Omental fat pad (tissue), 4 donors: Measurements from ENCODE around the gene PCED1B. TPM values are rescaled to one million over a fixed set of nuclear protein-coding genes. Genes with fewer than 3 reads are reported as not detected.
A peak's percentile ranks its signal among the peaks of the same experiment; 100 is the strongest.

ENCODE experiments used
- ATAC-seq: fragments of 150-250 bp; one replicate; pipeline ENCODE4 v1.9.1; 2016; ENCODE audit warnings: mild to moderate bottlenecking, moderate library complexity; ENCODE audit not compliant: low FRiP score
- DNase-seq: peaks from one replicate; pipeline ENCODE4 v3.0.0-alpha.2; 2019; ENCODE audit warnings: low spot score
- total RNA-seq, 4 donors: library from RNA; depleted of rRNA; stranded (reverse); fragments of >200 nt; gene quantifications; one replicate each; pipeline ENCODE4 v1.1.0, GENCODE V29; 2016
- TF ChIP-seq, protein P1 (sequence below), 3 donors: fragments of 450-650 bp; IDR thresholded peaks; one replicate each; pipeline ENCODE4 v1.5.1; 2016 to 2017; ENCODE audit warnings: antibody characterized with exemption in 3 of 3, mild to moderate bottlenecking in 3 of 3, moderate library complexity in 2 of 3

PCED1B gene
- total RNA-seq, 4 donors from 2014 or later, result 1.9 to 5.7 (median 3.8) TPM

DNA sequence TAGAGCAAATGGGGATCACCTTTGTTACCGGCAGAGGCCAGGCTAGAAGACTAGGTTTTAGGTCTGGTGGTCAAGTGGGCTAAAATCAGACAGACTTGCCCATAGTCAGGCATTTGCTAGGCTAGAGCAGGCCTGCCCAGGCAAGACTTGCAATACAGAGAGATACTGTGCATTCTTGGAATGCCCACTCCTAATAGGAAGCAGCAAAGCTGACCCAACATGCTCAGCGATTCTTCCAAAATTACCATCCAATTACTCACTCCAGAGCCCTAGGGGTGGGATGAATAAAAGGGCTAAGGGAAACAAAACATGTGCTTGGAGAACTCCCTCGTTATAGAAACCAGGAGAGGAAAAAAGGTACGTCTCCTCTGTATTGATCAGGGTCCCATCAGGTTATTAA lies 188.2 kb downstream of the PCED1B start:
- TF ChIP-seq, protein P1, sequence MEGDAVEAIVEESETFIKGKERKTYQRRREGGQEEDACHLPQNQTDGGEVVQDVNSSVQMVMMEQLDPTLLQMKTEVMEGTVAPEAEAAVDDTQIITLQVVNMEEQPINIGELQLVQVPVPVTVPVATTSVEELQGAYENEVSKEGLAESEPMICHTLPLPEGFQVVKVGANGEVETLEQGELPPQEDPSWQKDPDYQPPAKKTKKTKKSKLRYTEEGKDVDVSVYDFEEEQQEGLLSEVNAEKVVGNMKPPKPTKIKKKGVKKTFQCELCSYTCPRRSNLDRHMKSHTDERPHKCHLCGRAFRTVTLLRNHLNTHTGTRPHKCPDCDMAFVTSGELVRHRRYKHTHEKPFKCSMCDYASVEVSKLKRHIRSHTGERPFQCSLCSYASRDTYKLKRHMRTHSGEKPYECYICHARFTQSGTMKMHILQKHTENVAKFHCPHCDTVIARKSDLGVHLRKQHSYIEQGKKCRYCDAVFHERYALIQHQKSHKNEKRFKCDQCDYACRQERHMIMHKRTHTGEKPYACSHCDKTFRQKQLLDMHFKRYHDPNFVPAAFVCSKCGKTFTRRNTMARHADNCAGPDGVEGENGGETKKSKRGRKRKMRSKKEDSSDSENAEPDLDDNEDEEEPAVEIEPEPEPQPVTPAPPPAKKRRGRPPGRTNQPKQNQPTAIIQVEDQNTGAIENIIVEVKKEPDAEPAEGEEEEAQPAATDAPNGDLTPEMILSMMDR (IDR thresholded peaks at IDR 0.05), result no peak
- DNase-seq, result no peak
- no peak for ATAC-seq

DNA sequence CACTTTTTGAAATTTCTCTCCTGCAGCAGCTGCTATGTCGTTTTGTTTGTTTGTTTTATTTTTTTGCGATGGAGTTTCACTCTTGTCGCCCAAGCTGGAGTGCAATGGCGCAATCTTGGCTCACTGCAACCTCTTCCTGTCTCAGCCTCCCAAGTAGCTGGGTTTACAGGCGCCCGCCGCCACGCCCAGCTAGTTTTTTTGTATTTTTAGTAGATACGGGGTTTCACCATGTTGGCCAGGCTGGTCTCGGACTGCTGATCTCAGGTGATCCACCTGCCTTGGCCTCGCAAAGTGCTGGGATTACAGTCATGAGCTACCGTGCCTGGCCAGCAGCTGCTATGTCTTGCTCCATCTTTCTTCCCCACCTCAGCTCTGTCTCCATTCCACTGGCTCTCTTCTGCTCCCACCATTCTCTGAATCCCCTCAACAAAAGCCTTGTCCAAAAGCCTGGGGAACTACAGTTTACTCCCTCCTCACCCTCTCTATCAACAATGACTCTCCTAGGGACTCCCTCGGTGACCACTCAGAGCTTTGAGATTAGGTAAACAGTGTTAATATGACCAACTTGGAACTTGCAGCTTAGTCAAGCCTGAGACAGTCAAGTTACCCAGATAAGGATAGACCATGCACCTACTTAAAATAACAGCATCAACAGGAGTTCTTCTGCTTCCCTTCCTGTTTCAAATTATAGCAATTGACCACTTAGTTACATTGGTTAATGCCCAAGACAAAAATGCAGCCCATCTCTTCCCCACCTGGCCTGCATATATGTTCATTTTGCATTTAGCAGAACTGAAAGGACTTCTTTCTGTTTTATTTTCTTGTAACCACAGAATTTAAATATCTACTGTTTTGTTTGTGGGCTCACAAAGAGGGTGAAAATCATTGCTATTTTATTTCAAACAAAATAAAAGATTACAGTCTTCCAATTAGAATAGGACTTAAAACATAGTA lies 189.4 kb downstream of the PCED1B start:
- TF ChIP-seq, protein P1 (IDR thresholded peaks at IDR 0.05), result no peak
- DNase-seq (no peak), ATAC-seq (no peak)

DNA sequence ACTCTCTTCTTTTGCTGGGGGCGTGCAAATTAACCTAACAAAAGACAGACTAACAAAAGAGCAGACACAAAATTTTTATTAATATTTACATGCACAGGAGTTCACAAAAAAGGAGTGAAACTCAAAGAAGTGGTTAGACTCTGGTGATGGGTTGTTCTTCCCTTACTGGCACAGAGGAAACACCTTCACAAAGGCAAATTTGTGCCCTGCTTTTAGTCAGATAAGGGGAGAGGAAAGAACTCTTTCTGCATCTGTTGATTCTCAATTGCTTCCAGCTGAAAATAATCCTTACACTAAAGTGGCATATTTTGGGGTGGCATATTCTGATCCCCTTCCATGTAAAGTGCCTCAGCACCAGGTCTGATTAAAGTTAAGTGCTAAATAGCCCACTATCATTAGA lies 190.5 kb downstream of the PCED1B start:
- DNase-seq, result no peak
- ATAC-seq, result no peak
- TF ChIP-seq, protein P1 (IDR thresholded peaks at IDR 0.05), result no peak

DNA sequence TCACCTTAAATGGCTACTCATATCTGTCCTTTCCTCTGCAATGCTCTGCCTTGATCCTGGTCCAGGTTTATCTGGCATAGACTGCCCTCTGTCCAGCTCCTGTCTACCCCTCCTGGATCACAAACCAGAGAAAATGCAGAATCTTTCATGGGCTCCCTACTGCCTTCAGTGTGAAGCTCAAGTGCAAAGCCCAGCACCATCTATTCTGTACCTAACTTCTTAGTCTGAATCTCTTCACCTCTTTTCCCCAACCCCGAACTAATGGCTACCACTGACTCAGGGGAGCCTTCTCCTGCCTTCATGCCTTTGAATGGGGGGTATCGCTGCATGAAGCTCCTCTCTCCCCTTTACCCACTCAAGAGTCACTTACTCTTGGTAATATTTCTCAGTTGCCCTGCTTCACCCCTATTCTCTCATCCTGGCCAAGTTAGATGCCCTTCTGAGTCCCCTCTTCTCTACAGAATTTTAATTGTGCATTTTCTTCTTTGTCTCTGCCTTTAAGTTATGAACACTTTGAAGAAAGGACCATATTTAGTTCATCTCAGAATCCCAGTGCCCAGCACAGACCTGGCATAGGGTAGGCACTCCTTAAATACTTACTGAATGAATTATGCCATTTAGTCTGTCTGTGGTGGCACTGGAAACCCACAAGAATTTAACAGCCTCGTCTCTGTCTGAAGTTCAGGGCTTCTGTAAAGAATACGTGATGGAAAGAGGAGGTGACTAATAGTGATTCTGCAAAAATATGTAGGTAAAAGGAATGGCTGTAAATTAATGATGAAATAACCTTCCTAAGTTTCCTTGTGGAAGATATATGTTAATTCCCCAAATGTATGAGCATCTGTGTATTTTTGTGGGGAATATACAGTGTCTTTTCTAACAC lies 191.6 kb downstream of the PCED1B start:
- ATAC-seq, result no peak
- TF ChIP-seq, protein P1 (IDR thresholded peaks at IDR 0.05), result no peak

DNA sequence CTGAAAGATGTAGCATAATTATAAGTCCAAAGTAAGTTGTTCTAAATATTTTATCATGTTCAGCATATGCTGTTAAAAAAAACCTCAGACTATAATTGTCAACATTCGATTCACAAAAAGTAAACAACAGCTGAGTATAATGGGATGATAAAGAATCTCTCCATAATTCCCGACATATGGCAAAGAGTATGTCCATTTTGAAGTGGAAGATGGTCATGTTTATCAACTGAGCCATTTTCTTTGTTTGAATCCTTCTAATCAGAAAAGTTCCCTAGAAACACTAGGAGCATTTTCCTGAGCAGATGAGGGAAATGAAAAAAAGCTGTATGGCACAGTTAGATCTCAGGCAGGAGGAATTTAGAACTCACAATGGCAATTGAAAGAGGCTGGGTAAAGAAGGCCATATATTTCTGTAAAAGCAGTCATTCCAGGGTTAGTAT lies 192.4 kb downstream of the PCED1B start:
- no peak for ATAC-seq
- DNase-seq, result no peak
- TF ChIP-seq, protein P1 (IDR thresholded peaks at IDR 0.05), result no peak

More for the DNA sequence above, 191.6 kb downstream of the PCED1B start:
- no peak for DNase-seq

DNA sequence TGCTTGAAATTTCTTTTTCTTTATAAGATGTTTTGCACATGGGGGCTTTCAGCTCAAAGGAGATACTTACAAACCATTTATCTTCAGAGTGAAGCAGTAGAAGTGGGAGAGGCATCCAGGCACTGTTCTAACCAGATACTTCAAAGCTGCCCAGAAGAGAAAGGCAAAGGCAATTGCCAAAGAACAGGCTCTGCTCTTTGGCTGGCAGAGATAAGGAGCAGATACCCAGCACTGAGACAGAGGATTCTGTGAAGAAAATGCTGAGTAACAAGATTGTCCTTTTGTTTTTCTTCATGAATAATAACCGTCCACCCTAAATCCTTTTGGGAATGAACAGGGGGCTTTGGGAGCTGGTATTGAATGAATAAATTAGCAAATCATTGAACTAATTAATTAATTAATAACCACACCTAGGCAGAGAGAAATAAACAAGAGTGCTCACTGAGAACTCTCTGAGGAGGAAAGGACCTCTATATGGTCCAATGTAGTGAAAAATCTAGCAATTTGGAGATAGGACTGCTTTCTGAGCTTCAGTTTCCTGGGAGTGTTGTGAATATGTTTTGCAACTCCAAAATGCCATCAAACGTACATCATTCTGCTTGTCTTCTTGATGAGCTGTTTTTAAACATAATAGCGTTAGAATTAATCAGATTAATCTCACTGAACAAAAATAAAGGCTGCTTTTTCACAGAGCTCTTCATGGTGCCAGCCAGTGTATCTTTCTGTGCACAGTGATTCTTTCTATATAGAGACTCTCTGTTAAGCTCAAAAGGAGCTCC lies 193.2 kb downstream of the PCED1B start:
- DNase-seq (no peak), ATAC-seq (peak; percentile 39)
- TF ChIP-seq, protein P1 (IDR thresholded peaks at IDR 0.05), result no peak
